ENCODE measurements around the gene TRPM1.

TRPM1 gene

DNA sequence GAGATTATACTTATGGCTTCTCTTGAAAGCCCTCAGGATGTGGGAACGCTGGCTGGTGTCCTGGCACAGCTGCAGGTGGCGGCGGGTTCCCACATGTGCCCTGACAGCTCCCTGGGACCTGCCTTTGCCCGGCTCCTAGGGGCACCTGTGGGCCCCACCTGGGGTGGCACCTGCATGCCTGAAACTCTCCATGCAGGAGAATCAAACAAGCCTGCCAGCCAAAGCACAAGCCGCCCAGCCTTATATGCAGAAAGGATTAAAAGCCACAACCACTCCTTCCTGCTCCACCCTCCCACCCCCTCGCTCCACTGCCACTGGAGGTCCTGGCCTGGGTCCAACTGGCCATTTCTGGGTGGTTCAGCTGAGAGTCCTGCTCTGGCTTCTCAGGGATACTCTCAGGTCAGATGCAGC lies 18.1 kb downstream of the TRPM1 start:
- no peak for DNase-seq (ENCODE audit: low read depth)

DNA sequence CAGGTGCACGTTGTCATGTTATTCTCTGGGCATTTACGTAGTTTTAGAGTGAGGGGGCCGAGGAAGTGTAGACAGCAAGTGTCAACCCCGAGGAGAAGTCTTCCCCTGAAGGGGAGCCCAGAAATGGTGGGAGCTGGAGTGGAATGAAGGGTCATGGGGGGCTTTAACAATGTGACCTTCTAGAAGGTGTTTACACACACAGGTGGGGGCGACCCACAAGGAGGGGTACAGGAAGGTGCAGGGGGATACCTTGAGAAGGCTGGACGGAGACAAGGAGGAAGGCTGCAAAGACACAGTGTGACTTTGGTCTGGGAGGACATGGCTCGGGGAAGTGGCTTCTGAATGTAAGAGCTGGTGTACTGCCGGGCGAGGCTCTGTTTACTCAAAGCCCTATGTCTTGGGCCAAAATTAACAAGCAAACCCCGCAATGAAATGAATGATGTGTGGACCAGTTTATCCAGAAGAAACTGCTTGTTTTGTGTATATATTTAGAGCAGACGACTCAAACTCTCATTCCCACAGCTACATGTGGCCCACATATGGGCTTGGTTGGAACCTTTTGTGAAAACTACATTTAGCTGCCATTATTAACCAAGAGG lies 18.7 kb downstream of the TRPM1 start:
- DNase-seq (ENCODE audit: low read depth), result no peak

DNA sequence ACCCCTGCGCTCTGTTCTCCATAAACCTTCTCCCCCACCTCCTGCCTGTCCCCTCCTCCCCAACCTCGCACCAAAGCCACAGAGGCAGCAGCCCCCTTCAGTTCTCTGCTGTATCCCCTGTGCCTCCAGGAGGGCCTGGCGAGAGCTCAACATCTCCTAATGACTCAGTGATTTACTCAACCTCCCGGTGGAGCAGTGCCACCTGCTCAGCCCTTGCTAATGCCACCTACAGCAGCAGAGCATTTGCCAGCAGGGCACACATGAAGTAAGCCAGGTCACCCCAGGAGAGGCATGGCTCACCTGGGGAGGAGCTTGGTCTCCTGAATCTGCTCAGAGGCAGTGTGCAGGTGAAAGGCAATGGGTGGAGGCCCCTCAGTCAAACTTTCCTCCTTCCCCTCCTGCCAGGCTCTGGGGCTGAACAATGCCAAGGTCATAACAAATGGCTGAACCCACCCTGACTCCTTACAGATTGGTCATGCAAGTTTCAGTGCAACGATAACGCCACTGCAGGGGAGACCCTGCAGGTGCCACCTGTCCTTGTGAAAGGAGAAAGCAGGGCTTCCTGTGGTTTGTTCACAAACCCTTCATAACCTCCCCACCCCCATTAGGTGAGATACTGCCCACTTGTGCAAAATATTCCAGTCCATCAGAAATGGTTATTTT lies 19.8 kb downstream of the TRPM1 start:
- no peak for DNase-seq (ENCODE audit: low read depth)

- no peak for DNase-seq (ENCODE audit: low read depth)
Observed at GRCh38 chr15:31081056-31081455, 20.5 kb downstream of the TRPM1 start.

GRCh38 chr15:31080591-31081014 lies 20.9 kb downstream of the TRPM1 start:
- no peak for DNase-seq (ENCODE audit: low read depth)

- DNase-seq (ENCODE audit: low read depth), result no peak
Observed at GRCh38 chr15:31079519-31079918, 22.0 kb downstream of the TRPM1 start.

DNA sequence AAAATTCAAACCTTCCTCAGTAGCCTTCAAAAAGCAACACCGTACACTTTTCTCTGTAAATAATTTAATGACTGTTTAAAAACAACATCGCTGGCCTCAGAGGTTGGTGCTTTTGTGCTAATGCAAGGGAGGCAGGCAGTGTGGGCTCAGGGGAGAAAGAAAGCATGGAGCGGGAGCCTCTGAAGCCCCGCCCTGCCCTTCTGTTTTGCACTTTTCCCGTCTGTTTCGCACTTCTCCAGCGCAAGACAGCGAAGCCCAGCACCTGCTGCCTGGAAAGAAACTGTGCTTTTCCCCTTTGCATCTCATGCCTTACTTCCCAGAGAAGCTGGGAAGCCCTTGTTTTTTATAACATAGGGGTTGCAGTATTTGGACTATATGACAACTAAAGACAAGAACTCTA lies 23.1 kb downstream of the TRPM1 start:
- DNase-seq (ENCODE audit: low read depth), result no peak

DNA sequence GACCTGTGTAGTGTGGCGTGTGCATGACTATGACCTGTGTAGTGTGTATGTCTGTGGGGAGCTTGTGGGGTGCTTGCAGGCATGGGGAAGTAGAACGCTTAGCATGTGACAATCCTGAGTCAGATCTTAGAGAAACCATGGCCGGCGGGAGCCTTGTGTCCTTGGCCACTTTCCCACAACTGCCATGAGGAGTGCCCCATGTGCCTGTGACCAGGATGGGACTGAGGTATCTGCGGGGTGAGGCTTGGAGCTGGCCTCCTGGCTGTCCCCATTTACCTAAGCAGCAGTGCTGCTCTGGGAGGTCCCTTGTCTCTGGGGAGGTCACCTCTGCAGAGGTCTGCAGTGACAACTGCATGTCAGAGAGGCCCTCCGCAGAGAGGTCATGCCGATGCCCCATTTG lies 23.6 kb downstream of the TRPM1 start:
- no peak for DNase-seq (ENCODE audit: low read depth)

- no peak for DNase-seq (ENCODE audit: low read depth)
Observed at GRCh38 chr15:31077181-31077580, 24.3 kb downstream of the TRPM1 start.

GRCh38 chr15:31074321-31074720 lies 27.2 kb downstream of the TRPM1 start:
- DNase-seq (ENCODE audit: low read depth), result no peak

DNA sequence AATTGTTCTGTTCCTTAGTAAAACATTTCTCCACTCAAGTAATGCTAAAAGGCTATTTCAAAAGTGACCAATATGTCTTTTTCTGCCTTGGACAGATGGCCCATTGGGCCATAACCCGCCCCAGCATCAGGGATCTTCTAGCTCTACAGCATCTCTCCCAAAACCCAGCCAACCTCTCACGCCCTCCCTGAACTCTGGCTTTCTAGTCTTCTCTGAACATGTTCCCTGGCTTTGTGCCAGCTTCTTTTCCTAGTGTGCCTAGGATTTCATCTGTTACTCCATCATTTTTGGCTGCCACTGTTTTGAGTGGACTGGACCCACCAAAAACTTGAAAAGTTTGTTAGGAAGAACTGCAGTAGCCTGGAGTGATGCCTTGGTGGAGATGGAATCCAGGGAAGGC lies 30.7 kb downstream of the TRPM1 start:
- DNase-seq (ENCODE audit: low read depth), result no peak

- DNase-seq (ENCODE audit: low read depth), result no peak
Observed at GRCh38 chr15:31069360-31070000, 32.0 kb downstream of the TRPM1 start.

DNA sequence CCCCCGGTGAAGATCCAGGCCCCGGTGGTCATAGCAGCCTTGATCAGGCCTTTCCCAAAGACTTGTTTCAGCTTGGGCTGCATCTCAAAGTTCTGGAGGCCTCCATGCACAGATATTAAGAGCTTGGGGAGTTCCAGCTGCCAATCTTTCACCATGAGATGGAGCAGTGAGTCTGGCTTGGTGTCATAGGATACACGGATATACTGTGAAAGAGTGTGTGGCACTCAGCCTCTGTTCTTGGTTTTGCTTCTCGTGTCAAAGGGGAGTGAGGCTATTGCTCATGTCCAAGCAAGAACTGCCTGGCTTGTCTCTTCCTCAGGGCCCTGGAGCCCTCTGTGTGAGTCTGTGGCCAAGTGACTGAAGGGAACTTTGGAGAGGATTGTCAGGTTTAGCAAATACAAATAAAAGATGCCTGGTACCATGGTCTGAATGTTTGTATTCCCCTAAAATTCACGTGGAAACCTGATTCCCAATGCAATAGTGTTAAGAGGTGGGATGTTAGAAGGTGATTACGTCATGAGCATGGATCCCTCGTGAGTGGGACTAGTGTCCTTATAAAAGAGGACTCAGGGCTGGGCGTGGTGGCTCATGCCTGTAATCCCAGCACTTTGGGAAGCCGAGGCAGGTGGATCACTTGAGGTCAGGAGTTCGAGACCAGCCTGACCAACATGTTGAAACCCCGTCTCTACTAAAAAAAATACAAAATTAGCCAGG lies 33.5 kb downstream of the TRPM1 start:
- no peak for DNase-seq (ENCODE audit: low read depth)

GRCh38 chr15:31065824-31066223 lies 35.7 kb downstream of the TRPM1 start:
- no peak for DNase-seq (ENCODE audit: low read depth)

DNA sequence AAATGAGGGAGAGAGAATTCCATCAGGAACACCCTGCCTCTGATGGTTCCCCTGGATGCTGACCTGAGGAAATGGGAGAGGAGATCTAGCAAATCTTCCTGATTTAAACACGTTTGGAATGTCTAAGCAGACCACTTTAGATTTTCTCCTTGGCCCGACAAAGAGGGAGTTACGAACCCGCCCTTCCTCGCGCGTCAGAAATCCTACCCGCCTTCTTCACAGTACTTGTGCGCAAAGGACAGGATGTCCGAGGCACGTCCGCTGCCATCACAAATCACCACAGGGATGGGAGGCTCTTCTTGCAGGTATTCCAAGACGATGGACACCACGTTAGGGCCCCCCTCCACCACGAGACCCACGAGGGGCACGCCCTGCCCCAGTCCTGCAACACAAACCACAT lies 38.6 kb downstream of the TRPM1 start:
- no peak for DNase-seq (ENCODE audit: low read depth)

- no peak for DNase-seq (ENCODE audit: low read depth)
Observed at GRCh38 chr15:31062310-31062847, 39.1 kb downstream of the TRPM1 start.

GRCh38 chr15:31060429-31061140 lies 40.9 kb downstream of the TRPM1 start:
- DNase-seq (ENCODE audit: low read depth), result no peak

DNA sequence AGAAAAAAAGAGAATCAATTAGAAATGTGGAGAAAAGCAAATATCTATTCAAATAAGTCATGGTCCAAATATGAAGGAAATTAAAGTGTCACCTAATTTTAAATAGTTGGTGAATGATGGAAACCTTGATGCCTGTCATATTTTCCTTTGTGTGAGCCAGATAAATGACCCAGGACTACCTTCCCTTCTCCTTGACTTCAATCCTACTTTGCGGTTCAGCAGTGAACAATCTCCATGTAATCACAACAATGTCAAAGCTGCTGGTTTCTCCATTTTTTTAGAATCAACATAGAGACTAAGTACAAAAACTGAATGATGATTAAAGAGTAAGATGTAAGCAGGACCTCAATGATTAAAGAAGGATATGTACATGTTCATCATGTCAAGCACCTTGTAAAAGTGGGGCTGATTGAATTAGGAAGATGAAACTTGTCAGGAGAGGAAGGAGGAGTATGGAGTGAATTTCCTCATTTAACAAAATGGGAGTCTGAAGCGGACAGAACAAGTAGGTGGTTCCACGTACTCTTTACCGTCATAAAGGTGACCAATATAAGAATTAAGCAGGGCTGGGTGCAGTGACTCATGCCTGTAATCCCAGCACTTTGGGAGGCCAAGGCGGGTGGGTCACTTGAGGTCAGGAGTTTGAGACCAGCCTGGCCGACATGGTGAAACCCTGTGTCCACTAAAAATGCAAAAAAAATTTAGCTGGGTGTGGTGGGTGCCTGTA lies 43.1 kb downstream of the TRPM1 start:
- DNase-seq (ENCODE audit: low read depth), result no peak

- DNase-seq (ENCODE audit: low read depth), result no peak
Observed at GRCh38 chr15:31051496-31052080, 49.9 kb downstream of the TRPM1 start.

DNA sequence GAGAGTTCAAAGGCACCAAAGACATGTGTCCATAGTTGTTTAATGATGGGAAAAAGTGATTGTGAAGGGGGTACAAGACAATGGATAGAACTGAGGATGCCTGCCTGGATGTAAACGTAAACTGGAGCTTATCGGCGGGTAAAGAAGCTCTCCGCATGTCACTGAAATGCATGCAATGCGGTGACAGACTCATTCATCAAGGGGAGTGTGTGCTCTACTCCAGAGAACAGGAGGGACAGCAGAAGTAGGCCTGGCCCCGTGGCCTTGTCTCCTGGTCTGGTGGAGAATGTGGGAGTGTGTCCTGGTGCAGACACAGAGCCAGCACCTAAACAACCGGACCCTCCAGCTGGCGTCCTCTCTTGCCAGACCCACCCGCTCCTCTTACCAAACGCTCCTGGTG lies 50.6 kb downstream of the TRPM1 start:
- no peak for DNase-seq (ENCODE audit: low read depth)

All from activated gamma-delta T cell treated with anti-CD3 and anti-CD28 coated beads, Interleukin-2, amount 50 U/mL, for 16 hours (primary cell).